ENCODE data around the gene MMS22L.

Gene MMS22L

GRCh38 chr6:97136626-97137358 is 146.2 kb downstream of the MMS22L start:
- no peak for DNase-seq

- DNase-seq = no peak
Observed at GRCh38 chr6:97133067-97133466, 149.9 kb downstream of the MMS22L start.

- no peak for DNase-seq
Observed at GRCh38 chr6:97129106-97129505, 153.9 kb downstream of the MMS22L start.

- no peak for DNase-seq
Observed at GRCh38 chr6:97128507-97128906, 154.5 kb downstream of the MMS22L start.

GRCh38 chr6:97123652-97124051 is 159.4 kb downstream of the MMS22L start:
- DNase-seq = no peak

GRCh38 chr6:97123112-97123511 is 159.9 kb downstream of the MMS22L start:
- DNase-seq = no peak

- no peak for DNase-seq
Observed at GRCh38 chr6:97120511-97120910, 162.5 kb downstream of the MMS22L start.

GRCh38 chr6:97114645-97115044 is 168.4 kb downstream of the MMS22L start:
- DNase-seq = no peak

- no peak for DNase-seq
Observed at GRCh38 chr6:97113170-97113569, 169.8 kb downstream of the MMS22L start.

- no peak for DNase-seq
Observed at GRCh38 chr6:97111243-97111642, 171.8 kb downstream of the MMS22L start.

- DNase-seq = no peak
Observed at GRCh38 chr6:97110626-97111025, 172.4 kb downstream of the MMS22L start.

- no peak for DNase-seq
Observed at GRCh38 chr6:97110149-97110548, 172.9 kb downstream of the MMS22L start.

GRCh38 chr6:97109444-97109843 is 173.6 kb downstream of the MMS22L start:
- DNase-seq = no peak

GRCh38 chr6:97102145-97102790 is 180.7 kb downstream of the MMS22L start:
- no peak for DNase-seq

- no peak for DNase-seq
Observed at GRCh38 chr6:97100696-97101095, 182.3 kb downstream of the MMS22L start.

- DNase-seq = no peak
Observed at GRCh38 chr6:97097068-97098047, 185.7 kb downstream of the MMS22L start.

GRCh38 chr6:97095311-97095850 is 187.6 kb downstream of the MMS22L start:
- no peak for DNase-seq

GRCh38 chr6:97094376-97094775 is 188.6 kb downstream of the MMS22L start:
- DNase-seq = no peak

- DNase-seq = no peak
Observed at GRCh38 chr6:97092673-97093305, 190.2 kb downstream of the MMS22L start.
